GM19328 (cell line): ENCODE data around the gene TXNRD2.
"Not testable (repeated sequence)": the region's sequence is repeated elsewhere in the genome, so short reads cannot be mapped to it uniquely, and the experiment has no call there.

Source experiments
- ATAC-seq: cut with Tn5 transposase; IDR thresholded peaks from one replicate; pipeline ENCODE4 v1.9.1; 2021; ENCODE audit warnings: mild to moderate bottlenecking, moderate library complexity; ENCODE audit not compliant: unreplicated experiment

Gene TXNRD2

DNA sequence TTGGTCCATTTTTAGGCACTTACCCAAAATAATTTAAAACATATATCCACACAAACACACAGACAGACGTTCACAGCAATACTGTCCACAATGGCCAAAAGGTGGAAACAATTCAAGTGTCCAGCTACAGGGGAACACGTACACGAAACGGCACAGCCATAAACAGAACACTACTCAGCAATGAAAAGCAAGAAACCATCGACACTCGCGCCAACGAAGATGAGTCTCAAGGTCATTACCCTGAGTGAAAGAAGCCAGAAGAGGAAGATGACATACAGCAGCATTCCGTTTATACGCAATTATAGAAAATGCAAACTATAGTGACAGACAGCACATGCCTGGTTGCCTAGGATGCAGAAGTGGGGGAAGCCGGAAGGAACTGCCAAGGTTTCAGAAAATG is 13.4 kb downstream of the TXNRD2 start:
- no peak for ATAC-seq

DNA sequence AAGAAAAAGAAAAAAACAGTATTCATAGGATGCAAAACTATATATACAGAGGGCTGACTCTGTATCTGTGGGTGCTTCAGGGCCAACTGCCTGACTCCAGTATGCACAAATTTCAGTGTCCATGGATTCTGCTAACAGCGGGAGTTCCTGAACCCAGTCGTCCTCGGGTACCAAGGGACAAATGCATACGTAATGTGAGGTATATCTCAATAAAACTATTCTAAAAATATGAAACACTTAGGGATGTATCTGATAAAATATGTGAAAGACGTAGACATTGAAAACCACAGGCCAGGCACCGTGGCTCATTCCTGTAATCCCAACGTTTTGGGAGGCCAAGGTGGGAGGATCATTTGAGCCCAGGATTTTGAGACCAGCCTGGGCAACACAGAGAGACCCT is 13.9 kb downstream of the TXNRD2 start:
- no peak for ATAC-seq

DNA sequence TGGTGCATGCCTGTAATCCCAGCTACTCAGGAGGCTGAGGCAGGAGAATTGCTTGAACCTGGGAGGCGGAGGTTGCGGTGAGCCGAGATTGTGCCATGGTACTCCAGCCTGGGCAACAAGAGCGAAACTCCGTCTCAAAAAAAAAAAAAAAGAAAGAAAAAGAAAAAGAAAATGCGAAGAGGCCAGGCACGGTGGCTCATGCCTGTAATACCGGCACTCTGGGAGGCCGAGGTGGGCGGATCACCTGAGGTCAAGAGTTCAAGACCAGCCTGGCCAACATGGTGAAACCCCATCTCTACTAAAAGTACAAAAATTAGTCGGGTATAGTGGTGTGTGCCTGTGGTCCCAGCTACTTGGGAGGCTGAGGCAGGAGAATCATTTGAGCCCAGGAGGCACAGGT is 15.6 kb downstream of the TXNRD2 start:
- ATAC-seq = not testable (repeated sequence)

DNA sequence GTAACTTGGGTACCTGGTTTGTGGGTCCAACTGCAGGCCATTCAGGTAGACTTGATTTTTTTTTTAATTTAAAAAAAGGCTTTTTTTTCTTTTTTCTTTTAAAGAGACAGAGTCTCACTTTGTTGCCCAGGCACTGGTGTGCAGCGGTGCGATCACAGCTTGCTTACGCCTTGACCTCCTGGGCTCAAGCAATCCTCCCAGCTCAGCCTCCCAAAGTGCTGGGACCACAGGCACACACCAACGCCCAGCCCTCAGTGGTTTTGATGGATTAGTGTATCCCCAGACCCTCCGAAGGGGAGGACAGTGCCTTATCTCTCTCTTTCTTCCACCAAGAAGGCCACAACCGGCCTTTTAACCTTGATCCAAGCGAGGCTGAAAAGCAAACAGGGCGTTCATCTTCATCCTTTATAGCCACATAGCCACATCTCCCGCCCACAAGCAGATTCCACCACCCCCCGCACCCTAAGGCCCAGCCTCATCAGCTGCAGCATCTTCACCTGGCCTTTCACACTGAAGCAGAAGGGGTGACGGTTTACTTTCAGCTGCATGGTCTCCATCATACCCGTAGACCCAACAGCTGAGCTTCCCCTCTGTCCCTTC is 17.6 kb downstream of the TXNRD2 start:
- no peak for ATAC-seq

DNA sequence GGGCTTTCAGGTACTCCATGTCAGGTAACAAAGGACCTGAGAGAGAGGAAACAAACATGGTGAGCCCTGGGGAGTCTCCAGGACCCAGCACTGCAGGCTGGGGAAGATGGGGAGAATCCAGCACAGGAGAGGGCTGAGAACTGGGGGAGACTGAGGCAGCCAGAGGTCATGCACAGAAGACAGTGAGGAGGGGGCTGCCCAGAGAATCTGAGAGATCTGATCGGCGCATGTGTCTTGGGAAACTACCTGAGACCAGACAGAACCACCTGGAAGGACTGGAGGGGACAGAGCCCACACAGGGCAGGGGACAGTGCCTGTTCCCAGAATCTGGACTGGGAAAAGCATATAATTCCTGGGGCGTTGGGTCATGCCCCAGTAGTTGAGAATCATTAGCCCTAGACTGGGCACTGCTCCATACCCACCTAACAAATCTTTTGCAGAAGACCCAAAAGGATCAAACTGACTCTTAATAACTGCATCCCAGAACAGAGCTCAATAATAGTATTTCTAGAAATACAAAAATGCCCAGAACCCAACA is 20.0 kb downstream of the TXNRD2 start:
- ATAC-seq = no peak

DNA sequence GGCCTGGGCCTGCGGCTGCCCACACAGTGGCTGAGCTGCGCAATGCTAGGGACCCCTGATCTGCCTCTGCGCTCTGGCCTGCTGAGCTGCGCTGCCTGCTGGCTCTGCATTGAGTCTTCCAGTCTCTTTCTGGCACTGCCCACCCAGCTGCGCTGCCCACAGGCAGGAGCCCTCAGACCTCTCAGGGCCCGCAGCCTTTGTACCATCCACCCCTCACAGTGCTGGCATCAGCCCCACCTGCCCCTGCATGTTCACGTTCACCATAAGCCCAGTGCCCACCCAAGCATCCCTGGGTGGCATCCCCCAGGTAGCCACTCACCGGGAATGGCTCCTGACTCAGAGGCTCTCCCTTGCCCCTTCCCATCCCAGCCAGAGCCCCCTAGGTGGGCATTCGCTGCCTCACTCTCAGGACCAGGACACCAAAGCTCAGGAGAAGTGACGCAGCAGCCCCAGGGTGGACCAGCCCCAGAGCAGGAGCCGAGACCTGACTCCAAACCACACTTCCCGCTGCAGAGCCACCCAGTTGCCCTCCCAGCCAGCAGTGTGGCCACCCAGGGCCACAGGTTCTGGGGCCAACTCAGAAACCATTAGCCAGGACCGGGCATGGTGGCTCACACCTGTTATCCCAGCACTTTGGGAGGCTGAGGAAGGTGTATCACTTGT is 21.8 kb downstream of the TXNRD2 start:
- ATAC-seq = no peak

DNA sequence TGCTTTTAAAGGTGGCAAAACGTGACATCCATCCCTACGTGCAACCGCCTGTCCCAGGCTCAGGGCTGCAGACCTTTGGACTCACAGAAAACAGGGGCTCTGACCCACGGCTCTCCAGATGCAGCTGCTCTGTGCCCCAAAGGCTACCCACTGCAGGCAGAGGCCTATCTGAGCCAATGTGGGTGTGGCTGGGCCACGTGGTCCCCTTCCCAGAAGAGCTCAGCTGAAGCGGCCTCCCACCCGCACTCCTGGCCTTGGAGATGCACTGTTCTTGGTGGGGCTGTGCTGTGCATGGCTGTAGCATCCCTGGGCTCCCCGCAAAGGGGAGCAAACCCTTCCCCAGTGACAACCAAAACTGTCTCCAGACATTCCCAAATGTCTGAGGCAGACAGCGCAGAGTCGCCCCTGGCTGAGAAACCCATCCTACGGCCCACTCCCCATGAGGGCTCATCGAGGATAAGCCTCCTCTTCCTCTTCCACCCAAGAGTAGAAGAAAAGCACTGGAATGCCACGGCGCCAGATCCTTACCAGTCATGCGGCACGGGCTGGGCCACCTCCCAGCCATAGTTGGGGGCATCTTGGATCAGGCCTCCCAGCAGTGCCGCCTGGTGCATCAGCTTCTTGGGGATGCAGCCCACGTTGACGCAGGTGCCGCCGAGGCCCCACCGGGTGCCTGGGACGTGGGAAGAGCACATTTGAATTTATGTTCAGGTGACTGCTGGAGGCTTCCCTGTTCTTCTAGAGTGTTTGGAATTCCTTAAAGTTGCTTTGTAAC is 23.1 kb downstream of the TXNRD2 start:
- ATAC-seq = no peak

DNA sequence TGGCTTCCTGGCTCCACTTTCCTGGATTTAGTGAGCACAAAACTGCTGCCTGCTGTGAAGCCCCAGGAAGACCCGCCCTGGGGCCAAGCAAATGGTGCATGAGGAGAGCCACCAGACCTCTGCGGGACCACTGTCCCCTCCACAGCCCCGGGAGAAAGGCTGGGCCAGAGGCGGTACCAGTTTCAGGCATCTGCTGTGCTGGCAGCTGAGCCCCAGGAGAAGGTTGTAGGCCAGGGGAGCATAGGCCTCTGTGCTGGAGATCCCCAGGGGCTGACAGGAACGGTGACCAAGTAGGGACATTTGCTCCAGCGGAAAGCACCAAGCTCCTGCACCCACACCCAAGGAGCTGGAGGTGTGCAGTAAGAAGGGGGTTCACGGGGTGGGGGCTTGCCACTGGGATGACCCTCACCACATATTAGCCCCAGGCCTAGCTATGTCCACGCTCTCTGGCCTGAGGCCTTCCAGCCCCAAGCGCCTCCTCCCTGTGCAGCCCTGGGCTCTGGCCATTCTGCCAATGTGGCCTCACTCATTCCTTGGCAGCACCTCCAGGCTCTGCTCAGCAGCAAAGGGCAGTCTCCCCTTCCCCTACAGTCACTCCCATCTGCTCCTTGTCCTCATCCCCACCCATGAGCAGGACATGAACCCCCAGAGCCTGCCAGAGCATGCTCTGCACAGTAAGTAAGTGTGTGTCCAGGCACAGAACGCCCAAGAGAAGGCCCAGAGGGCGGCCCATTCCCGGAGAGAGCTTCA is 24.1 kb downstream of the TXNRD2 start:
- ATAC-seq = no peak

DNA sequence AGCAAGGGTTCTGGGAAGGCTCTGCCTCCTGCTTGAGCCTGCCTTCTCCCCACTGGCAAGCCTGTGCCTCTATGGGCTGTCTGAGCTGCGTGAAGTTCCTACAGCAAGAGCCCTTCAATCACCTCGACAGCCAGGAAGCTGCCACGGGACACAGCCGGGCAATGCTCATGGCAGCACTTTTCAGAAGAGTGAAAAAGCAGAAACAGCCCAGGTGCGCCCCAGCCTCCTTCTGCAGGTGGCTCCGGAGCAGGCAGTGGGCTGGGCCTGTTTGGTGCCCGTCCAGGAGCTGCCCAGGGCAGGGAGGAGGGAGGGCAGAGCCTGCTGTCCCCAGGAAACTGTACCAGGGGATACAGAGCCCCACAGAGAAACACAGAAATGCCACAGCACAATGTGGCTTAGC is 24.7 kb downstream of the TXNRD2 start:
- no peak for ATAC-seq

DNA sequence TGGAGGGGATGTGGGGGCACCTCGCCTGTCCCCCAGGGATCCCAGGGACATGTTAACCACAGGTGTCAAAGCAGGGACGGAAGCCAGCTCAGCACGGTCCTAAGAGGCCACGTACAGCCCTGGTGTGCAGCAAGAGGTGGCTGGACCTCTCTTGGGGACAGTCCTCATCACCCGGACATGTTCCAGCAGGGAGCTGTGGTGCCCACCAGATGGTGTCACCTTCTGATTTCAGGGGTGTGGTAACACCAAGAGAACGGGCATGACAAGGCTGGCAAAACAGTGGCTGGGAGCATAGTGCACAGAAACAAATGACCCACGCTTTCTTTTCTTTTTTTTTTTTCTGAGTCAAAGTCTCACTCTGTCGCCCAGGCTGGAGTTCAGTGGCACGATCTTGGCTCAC is 25.6 kb downstream of the TXNRD2 start:
- ATAC-seq = no peak

DNA sequence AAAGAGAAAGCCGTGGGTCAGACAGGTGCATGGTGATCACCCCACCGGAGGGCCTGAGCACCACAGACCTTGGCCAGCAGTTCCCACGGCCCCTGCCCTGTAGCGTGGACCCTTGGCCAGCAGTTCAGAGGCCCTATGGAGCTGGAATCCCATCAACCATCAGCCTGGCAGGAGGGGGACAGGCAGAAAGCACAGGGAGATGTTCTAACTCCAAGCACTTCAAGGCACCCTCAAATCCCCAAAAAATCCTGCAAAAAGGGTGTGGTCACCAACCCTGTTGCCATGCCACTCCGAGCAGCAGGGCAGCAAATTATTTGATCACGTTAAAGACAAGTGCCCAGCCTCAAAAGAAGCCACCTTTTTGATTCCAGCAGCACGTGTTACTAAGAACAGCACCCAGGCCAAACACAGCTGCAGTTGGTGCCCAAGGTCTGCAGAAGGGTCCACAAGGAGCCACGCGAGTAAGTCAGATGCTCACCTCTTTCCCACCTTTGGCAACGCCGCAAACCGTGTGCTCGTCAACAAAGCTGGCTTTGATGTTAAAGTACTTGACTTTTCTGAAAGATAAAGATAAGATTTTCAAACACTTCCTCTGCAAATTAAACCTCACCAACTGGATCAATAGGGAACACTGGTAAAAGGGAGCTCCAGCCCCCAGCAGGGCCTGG is 26.2 kb downstream of the TXNRD2 start:
- ATAC-seq = no peak

DNA sequence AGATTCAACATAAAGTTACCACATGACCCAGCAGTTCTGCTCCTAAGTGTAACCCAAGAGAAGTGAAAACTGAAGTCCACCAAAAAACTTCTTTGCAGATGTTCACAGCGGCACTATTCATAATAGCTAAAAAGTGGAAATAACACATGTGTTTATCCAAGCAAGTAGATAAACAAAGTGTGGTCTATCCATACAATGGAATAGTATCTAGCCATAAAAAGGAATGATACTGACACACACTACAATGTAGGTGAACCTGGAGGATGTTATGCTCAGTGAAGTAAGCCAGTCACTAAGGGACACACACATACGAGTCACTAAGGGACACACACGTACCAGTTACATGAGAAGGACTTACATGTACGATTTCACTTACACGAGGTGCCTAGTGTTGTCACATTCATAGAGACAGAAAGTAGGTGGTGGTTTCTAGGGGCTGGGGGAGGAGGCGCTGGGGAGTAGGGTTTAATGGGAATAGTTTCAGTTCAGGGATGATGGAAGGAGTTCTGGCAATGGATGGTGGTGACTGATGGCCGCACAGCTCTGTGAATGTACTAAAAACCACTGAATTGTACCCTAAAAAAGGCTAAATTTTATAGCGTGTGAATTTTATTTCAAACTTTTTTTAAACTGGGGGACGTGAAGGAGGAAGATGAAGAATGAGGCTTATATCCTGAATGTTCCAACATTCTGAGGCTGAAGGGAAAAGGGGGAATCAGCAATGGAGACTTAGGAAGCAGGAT is 27.2 kb downstream of the TXNRD2 start:
- ATAC-seq = no peak

DNA sequence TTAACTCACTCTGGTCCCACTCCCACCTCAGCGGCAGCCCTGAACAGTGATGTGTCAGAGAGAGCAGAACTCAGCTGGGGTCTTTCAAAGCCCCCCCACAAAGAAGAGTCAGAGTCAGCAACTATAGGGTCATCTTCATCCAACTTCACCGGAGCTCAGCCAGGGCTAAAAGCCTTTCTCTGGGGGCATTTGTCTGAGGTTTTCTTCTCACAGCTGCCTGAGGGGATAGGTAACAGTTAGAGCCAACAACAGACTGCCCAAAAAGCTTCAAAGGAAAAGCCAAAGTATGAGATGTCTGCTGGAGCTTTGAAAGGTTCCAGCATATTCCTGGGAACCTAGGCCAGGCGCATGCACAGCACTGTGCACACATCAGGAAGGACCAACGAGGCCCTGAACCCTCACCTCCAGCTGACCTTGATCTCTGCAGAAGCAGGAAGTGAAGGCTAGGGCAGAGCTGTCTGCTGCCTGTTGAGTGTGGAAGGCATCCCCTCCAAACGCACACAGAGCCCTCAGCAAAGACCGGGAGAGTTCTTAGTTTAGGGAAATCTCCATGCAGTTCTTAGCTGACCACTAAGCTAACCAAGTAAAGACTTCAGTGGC is 28.2 kb downstream of the TXNRD2 start:
- ATAC-seq = no peak

DNA sequence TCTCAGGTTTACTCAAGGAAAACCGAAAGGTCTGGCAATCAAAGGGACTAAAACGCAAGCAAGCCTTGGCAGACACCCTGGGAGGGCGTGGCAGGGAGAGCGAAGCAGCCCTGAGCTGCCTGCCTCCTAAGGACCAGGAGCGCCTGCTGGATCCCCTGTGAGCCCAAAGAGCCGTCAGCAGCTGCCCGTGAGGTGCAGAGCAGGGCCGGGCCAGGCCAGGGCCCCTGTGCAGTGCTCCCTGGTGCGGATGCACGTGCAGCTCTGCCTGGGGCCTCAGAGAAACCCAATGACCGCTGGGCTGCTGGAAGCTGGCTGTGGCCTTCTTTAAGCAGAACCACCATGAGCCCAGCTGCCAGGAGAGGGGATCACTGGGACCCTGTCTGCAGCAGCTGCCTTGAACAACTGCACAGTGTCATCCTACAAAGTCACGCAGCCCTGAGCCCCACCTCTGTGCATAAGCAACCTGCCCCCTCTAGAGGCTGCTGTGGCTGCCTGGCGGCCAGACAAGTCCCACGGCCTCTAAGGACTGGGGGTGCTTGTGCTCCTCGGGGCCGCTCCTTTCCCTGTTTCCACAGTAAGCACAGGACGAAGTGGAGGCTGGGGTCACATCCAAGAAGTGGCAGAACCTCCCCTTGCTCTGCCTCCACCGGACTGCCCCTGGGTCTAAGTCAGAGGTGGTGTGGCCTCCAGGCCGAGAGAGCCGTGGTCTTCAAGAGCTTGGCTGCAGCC is 29.2 kb downstream of the TXNRD2 start:
- ATAC-seq = no peak

DNA sequence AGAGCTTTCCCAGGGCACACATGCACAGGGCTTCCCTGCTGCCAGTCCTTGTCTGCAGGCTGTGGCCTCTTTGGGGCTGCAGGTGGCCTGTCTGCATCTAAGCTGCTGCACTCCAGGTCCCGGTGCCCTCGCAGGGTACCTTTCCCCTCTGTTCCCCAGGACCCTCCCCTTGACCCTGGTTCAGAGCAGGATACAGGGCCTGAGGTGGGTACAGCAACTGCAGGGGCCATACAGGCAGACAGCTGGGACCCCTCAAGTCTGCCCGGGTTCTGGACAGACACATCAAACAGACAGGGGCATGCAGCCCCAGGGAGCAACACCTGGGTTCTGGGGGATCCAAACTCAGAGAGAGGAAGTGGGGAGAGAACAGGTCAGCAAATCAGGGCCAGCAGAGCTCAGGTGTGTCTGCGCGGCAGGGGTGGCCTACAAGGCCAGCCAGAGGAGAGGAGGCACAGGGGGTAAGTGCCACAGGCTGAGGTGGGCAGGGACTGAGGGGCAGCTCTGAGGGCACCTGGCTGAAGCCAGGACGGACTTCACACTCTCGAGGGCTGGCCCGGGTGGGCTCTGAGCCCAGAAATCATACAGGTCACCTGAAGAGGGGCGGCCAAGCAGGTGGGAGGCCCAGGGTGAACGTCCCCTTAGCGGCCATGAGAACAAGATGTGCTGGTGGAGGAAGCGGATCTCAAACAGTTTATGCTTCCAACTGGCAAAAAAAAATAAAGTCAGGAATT is 29.9 kb downstream of the TXNRD2 start:
- no peak for ATAC-seq

DNA sequence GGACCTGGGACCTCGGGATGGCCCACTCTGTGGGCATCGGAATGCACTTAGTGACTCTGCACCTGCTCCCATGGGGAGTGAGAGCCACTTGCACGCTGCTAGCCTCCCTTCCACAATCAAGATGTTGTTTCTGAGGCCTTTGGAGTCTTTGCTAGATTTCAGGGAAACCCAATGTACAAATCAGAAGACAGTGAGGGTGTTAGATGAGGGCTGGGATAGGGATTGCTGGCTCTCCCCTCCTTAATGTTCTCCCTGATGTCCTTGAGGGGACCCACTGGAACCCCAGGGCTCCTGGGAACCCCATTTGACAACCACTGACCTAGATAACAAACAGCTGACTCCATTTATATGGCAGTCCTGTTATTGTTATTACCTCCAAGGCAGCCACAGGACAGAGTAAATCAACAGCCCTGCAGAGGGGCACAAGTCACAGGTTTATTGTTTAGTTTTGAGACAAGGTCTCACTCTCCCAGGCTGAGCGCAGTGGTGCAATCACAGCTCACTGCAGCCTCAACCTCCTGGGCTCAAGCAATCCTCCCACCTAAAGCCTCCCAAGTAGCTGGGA is 31.4 kb downstream of the TXNRD2 start:
- ATAC-seq = no peak

DNA sequence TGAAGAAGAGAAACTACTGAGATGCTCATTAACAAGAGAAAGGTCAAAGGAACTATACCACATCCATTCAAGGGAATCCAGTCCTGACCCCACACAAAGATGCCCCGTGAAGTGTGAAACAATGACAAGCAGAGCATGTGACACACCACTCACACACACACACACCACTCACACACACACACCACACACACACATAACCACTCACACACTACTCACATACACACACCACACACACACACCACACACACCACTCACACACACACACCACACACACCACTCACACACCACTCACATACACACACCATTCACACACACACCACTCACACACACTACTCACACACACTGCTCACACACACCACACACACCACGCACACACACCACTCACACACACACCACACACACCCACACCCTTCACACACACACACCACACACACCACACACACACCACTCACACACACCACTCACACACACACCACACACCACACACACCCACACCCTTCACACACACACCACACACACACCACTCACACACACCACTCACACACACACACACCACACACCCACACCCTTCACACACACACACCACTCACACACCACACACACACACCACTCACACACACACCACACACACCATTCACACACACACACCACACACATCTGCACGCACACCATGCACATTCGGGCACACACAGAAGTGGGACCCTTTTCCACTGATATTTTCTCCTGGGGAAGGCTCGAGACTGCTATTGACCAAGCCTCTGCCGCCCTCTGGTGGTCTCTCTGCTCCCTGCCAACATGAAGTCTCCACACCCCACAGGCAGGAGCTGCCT is 32.1 kb downstream of the TXNRD2 start:
- no peak for ATAC-seq
